HFFc6 (cell line): ENCODE measurements around the gene LRP5. TPM values are rescaled to one million over a fixed set of nuclear protein-coding genes. Genes with fewer than 3 reads are reported as not detected.

ENCODE experiments used
- DNase-seq: peaks from one replicate; pipeline ENCODE4 v3.0.0-alpha.2; 2018
- H3K27ac Mint-ChIP-seq: 2 replicates; pipeline ENCODE4 v1.8.0; 2020; ENCODE audit warnings: mild to moderate bottlenecking, mixed read lengths
- H3K27me3 Mint-ChIP-seq: 2 replicates; pipeline ENCODE4 v1.8.0; 2021; ENCODE audit warnings: mild to moderate bottlenecking, moderate library complexity, mixed read lengths; ENCODE audit not compliant: insufficient read depth
- H3K36me3 Mint-ChIP-seq: 2 replicates; pipeline ENCODE4 v1.8.0; 2021; ENCODE audit warnings: low read depth, mixed read lengths
- H3K4me1 Mint-ChIP-seq: 2 replicates; pipeline ENCODE4 v1.8.0; 2020; ENCODE audit warnings: low read depth, mixed read lengths
- H3K4me3 Mint-ChIP-seq: 2 replicates; pipeline ENCODE4 v1.8.0; 2020; ENCODE audit warnings: mild to moderate bottlenecking, moderate library complexity, mixed read lengths
- H3K9me3 Mint-ChIP-seq: 2 replicates; pipeline ENCODE4 v1.8.0; 2020; ENCODE audit warnings: mild to moderate bottlenecking, mixed read lengths
- CTCF ChIP-seq: fragments of 200-600 bp; sonication (generic); IDR thresholded peaks from 2 replicates; pipeline ENCODE4 v1.5.0; 2021; ENCODE audit warnings: antibody characterized with exemption, mild to moderate bottlenecking
- total RNA-seq, 6 experiments: library from RNA; stranded (reverse); fragmentation: NEBNext Ultra II Directional; extraction: Animal tissue kit (Norgen Biotek cat#: 25700); gene quantifications; 2 replicates in 1 of 6; 3 replicates in 5 of 6; pipeline ENCODE4 v1.2.3, GENCODE V29; 2021

Gene LRP5
- total RNA-seq, 6 experiments from 2014 or later: 2.5 to 14.9 (median 3.8) TPM

GRCh38 chr11:68406324-68407313, 94.2 kb downstream of the LRP5 start:
- no peak overlapping the region for H3K4me3 Mint-ChIP-seq
- no peak for TF ChIP-seq CTCF
- H3K27me3 Mint-ChIP-seq: peaks cover 6% of the 10 kb centered on the region
- no peak overlapping the region for H3K27ac Mint-ChIP-seq
- H3K9me3 Mint-ChIP-seq: no peaks in the 10 kb centered on the region
- H3K36me3 Mint-ChIP-seq: no peaks in the 10 kb centered on the region
- DNase-seq: no peak
- H3K4me1 Mint-ChIP-seq: no peaks in the 10 kb centered on the region

- no peak overlapping the region for H3K4me3 Mint-ChIP-seq
- no peaks in the 10 kb centered on the region for H3K9me3 Mint-ChIP-seq
- no peak for DNase-seq
- no peaks in the 10 kb centered on the region for H3K4me1 Mint-ChIP-seq
- peaks cover 6% of the 10 kb centered on the region for H3K27me3 Mint-ChIP-seq
- H3K36me3 Mint-ChIP-seq: no peaks in the 10 kb centered on the region
- no peak overlapping the region for H3K27ac Mint-ChIP-seq
- no peak for TF ChIP-seq CTCF
Measured at GRCh38 chr11:68408512-68408911, 96.1 kb downstream of the LRP5 start.

GRCh38 chr11:68409748-68410344, 97.5 kb downstream of the LRP5 start:
- no peak for TF ChIP-seq CTCF
- DNase-seq: no peak
- Mint-ChIP-seq H3K9me3 (no peaks in the 10 kb centered on the region), H3K36me3 (no peaks in the 10 kb centered on the region), H3K27ac (no peak overlapping the region), H3K27me3 (peaks cover 3% of the 10 kb centered on the region), H3K4me3 (no peak overlapping the region), H3K4me1 (no peaks in the 10 kb centered on the region)

- Mint-ChIP-seq H3K4me1 (no peaks in the 10 kb centered on the region), H3K27me3 (peaks cover 3% of the 10 kb centered on the region), H3K9me3 (no peaks in the 10 kb centered on the region), H3K4me3 (no peak overlapping the region), H3K36me3 (no peaks in the 10 kb centered on the region), H3K27ac (no peak overlapping the region)
- DNase-seq: no peak
- TF ChIP-seq CTCF: no peak
Measured at GRCh38 chr11:68411501-68411991, 99.2 kb downstream of the LRP5 start.

GRCh38 chr11:68412593-68413475, 100.4 kb downstream of the LRP5 start:
- Mint-ChIP-seq H3K4me3 (no peak overlapping the region), H3K4me1 (no peaks in the 10 kb centered on the region), H3K36me3 (no peaks in the 10 kb centered on the region), H3K27me3 (peaks cover 3% of the 10 kb centered on the region), H3K27ac (no peak overlapping the region), H3K9me3 (no peaks in the 10 kb centered on the region)
- TF ChIP-seq CTCF: no peak
- peak; percentile 34 for DNase-seq
